ENCODE results near the gene GAL3ST2. TPM values are rescaled to one million over a fixed set of nuclear protein-coding genes. Genes with fewer than 3 reads are reported as not detected.

Gene GAL3ST2
- total RNA-seq, 2 donors from 2014 or later: 34.2 to 70.2 TPM

- Histone ChIP-seq H3K4me1 (no peaks in the 10 kb centered on the region), H3K9me3 (no peaks in the 10 kb centered on the region), H3K27ac (no peak overlapping the region), H3K36me3 (no peaks in the 10 kb centered on the region), H3K9ac (ENCODE audit: low read depth in 2 of 2, low read length in 2 of 2) (no peak overlapping the region), H3K27me3 (no peaks in the 10 kb centered on the region), H3K4me3 (no peak overlapping the region)
- no peak for DNase-seq
- TF ChIP-seq, protein P1, sequence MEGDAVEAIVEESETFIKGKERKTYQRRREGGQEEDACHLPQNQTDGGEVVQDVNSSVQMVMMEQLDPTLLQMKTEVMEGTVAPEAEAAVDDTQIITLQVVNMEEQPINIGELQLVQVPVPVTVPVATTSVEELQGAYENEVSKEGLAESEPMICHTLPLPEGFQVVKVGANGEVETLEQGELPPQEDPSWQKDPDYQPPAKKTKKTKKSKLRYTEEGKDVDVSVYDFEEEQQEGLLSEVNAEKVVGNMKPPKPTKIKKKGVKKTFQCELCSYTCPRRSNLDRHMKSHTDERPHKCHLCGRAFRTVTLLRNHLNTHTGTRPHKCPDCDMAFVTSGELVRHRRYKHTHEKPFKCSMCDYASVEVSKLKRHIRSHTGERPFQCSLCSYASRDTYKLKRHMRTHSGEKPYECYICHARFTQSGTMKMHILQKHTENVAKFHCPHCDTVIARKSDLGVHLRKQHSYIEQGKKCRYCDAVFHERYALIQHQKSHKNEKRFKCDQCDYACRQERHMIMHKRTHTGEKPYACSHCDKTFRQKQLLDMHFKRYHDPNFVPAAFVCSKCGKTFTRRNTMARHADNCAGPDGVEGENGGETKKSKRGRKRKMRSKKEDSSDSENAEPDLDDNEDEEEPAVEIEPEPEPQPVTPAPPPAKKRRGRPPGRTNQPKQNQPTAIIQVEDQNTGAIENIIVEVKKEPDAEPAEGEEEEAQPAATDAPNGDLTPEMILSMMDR (IDR thresholded peaks at IDR 0.05): no peak
- intact Hi-C loops (cut with DNase I): no loop called here
These were observed 5.1 kb upstream of the GAL3ST2 start for GRCh38 chr2:241771286-241772062.

DNA sequence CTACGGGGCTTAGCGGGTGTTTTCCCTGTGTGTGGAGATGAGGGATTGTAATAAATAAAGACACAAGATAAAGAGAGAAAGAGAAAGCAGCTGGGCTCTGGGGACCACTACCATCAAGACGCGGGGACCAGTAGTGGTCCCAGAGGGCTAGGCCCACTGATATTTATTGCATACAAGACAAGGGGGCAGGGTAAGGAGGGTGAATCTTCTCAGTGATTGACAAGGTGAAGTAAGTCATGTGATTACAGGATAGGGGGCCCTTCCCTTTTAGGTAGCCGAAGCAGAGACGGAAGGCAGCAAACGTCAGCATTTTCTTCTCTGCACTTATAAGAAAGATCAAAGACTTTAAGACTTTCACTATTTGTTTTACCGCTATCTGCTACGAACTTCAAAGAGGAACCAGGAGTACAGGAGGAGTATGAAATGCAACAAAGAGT is 4.5 kb upstream of the GAL3ST2 start:
- Histone ChIP-seq H3K27me3 (no peaks in the 10 kb centered on the region), H3K9me3 (no peaks in the 10 kb centered on the region), H3K9ac (ENCODE audit: low read depth in 2 of 2, low read length in 2 of 2) (no peak overlapping the region), H3K4me1 (no peaks in the 10 kb centered on the region), H3K36me3 (no peaks in the 10 kb centered on the region), H3K27ac (no peak overlapping the region), H3K4me3 (no peak overlapping the region)
- intact Hi-C loops (cut with DNase I): no loop called here
- DNase-seq: no peak
- TF ChIP-seq, protein P1 (IDR thresholded peaks at IDR 0.05): no peak

DNA sequence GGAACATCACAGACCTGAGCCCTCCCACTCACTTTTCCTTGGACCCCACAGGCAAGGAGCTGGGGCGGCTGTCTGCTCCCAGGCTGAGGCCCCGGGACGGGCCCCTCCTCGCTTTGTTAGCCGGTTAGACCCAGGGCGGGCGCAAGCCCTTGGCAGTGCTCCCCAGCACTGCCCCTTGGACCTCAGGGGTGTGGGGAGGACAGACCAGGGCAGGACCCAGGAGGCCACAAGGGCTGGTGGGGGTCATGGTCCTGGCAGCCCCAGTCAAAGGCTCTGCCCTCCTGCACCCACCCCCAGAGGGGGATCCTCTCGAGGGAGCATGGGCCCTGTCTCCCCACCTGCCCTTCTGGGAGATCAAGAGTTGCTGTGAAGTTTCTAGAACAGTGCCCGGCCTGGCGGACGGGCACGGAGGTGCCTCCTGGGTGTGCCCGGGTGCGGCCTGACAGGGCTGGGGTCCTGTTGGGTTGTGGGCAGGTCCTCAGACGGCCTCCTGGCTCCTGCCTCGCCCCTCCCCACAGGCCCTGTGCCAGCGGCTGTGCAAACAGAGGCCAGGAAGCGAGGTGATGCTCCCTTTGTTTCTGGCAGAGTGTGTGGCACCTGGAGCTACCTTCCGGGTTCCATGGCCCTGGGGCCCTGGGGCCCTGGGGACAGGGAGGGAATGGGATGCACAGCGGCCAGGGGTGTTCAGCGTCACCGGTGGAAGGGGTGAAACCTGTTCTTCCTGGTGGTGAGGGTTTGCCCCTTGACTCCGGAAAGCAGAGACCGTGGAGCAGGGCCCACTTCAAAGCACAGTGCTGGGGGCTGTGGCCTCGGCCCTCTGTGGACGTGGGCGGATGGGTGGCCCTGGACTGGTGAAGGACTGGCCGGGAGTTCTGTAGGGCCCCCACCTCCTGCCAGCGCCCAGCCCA is 2.9 kb upstream of the GAL3ST2 start:
- peak; percentile 92 for DNase-seq
- H3K9me3 ChIP-seq: no peaks in the 10 kb centered on the region
- peak overlapping the region; percentile 82 for H3K27ac ChIP-seq
- no peaks in the 10 kb centered on the region for H3K36me3 ChIP-seq
- intact Hi-C loops (cut with DNase I): no loop called here
- peak overlapping the region; percentile 60 to 73 for H3K9ac ChIP-seq (ENCODE audit: low read depth in 2 of 2, low read length in 2 of 2)
- H3K27me3 ChIP-seq: no peaks in the 10 kb centered on the region
- TF ChIP-seq, protein P1 (IDR thresholded peaks at IDR 0.05): no peak
- no peak overlapping the region for H3K4me3 ChIP-seq
- no peaks in the 10 kb centered on the region for H3K4me1 ChIP-seq

DNA sequence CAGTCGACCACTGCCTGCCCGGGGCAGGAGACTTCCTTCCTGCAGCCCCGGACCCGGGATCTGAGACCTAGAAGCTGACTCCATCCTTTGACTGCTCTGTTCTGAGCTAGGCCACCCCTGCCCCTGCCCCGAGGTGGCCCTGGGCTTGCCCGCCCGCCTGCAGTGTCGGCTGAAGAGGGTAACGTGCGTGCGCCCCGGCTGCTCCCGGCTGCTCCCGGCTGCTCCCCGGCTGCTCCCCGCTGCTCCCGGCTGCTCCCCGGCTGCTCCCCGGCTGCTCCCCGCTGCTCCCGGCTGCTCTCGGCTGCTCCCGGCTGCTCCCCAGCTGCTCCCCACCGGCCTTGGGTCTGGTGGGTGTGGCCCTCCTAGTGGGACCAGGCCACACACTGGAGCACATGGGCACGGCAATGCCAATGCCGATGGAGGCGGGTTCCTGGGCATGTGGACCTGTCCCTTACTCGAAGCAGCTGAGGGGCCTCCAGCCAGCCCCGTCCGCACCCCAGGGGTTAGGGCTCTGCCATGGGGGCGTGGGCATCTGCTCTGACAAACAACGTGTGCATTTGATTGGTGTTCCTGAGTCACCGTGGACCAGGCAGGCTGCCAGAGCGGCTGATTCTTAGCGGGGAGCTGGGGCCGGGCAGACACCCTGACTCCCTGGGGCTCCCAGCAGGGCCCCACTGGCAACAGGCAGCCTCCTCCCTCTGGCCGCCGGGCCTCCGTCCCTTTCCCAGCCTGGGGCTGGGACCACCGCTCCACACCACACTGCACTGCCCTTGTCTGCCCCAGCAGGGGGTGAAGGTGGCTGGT is 2.0 kb upstream of the GAL3ST2 start:
- H3K27me3 ChIP-seq: no peaks in the 10 kb centered on the region

More for the DNA sequence above, 2.0 kb upstream of the GAL3ST2 start:
- Histone ChIP-seq H3K36me3 (no peaks in the 10 kb centered on the region), H3K4me1 (no peaks in the 10 kb centered on the region), H3K9ac (ENCODE audit: low read depth in 2 of 2, low read length in 2 of 2) (peak overlapping the region; percentile 60 to 75), H3K9me3 (no peaks in the 10 kb centered on the region), H3K4me3 (peak overlapping the region; percentile 41), H3K27ac (peak overlapping the region; percentile 82)
- TF ChIP-seq, protein P1 (IDR thresholded peaks at IDR 0.05): no peak
- DNase-seq: peak; percentile 88
- intact Hi-C loops (cut with DNase I): no loop called here
